Measurements from ENCODE around the gene C1orf159.

- TF ChIP-seq CTCF (IDR thresholded peaks at IDR 0.05; ENCODE audit: insufficient read depth, low read length, poor library complexity, severe bottlenecking), result no peak
- TF ChIP-seq EZH2phosphoT487 (conservative IDR thresholded peaks at IDR 0.05; ENCODE audit: low read length), result no peak
Observed at GRCh38 chr1:1053682-1054081, 62.2 kb downstream of the C1orf159 start.
